NCI-H2196 treated with DMSO at 0.1 percent for 48 hours (cell line): ENCODE measurements around the gene RALGPS1.

ENCODE experiments used
- DNase-seq: peaks from one replicate; lab custom pipeline; 2025; ENCODE audit not compliant: unreplicated experiment; lab: John Stamatoyannopoulos, UW

The RALGPS1 gene

GRCh38 chr9:127116088-127116726, 201.6 kb downstream of the RALGPS1 start:
- DNase-seq, result no peak

GRCh38 chr9:127116957-127117356, 202.4 kb downstream of the RALGPS1 start:
- DNase-seq, result no peak

- DNase-seq, result no peak
Measured at GRCh38 chr9:127117801-127118200, 203.2 kb downstream of the RALGPS1 start.

- no peak for DNase-seq
Measured at GRCh38 chr9:127118597-127119319, 204.2 kb downstream of the RALGPS1 start.

- no peak for DNase-seq
Measured at GRCh38 chr9:127119320-127119709, 204.7 kb downstream of the RALGPS1 start.

- DNase-seq, result no peak
Measured at GRCh38 chr9:127121628-127122175, 207.1 kb downstream of the RALGPS1 start.

GRCh38 chr9:127122176-127123063, 207.8 kb downstream of the RALGPS1 start, which contains the start of gene ANGPTL2:
Gene ANGPTL2 (minus strand): TSS chr9:127122635. CDS start chr9:127108731, 13,904 bp downstream.
- no peak for DNase-seq

GRCh38 chr9:127123064-127123890, 208.7 kb downstream of the RALGPS1 start:
- DNase-seq, result no peak

- DNase-seq, result no peak
Measured at GRCh38 chr9:127124111-127124531, 209.5 kb downstream of the RALGPS1 start.

GRCh38 chr9:127124792-127125191, 210.2 kb downstream of the RALGPS1 start:
- no peak for DNase-seq

GRCh38 chr9:127126971-127127370, 212.4 kb downstream of the RALGPS1 start:
- no peak for DNase-seq

GRCh38 chr9:127128341-127129072, 213.9 kb downstream of the RALGPS1 start:
- no peak for DNase-seq

GRCh38 chr9:127129073-127129717, 214.6 kb downstream of the RALGPS1 start:
- DNase-seq, result no peak

- no peak for DNase-seq
Measured at GRCh38 chr9:127129718-127130085, 215.1 kb downstream of the RALGPS1 start.

- no peak for DNase-seq
Measured at GRCh38 chr9:127130235-127130634, 215.7 kb downstream of the RALGPS1 start.

GRCh38 chr9:127130661-127131538, 216.3 kb downstream of the RALGPS1 start:
- no peak for DNase-seq

- DNase-seq, result no peak
Measured at GRCh38 chr9:127131871-127132270, 217.3 kb downstream of the RALGPS1 start.

GRCh38 chr9:127132375-127132774, 217.8 kb downstream of the RALGPS1 start:
- DNase-seq, result no peak
